Measurements from ENCODE around the gene LPGAT1. TPM values are rescaled to one million over a fixed set of nuclear protein-coding genes. Genes with fewer than 3 reads are reported as not detected.

LPGAT1 gene
- total RNA-seq, 1 donor from 2014 or later = 5.7 TPM

- Histone ChIP-seq H3K4me1 (peaks cover 4% of the 10 kb centered on the region), H3K79me2 (ENCODE audit: low read depth) (no peaks in the 10 kb centered on the region), H3K27me3 (no peaks in the 10 kb centered on the region), H3K4me3 (no peak overlapping the region), H2AFZ (replicated peaks) (peak overlapping the region; percentile 34), H3F3A (ENCODE audit: low read depth) (no peaks in the 10 kb centered on the region), H3K27ac (no peak overlapping the region), H3K36me3 (no peaks in the 10 kb centered on the region), H3K9ac (no peak overlapping the region), H4K20me1 (ENCODE audit: low read depth) (no peaks in the 10 kb centered on the region), H3K4me2 (no peak overlapping the region), H3K9me3 (ENCODE audit: low read depth) (no peaks in the 10 kb centered on the region)
- Mint-ChIP-seq H3K27me3 (ENCODE audit: insufficient read depth, low read depth) (peaks cover 36% of the 10 kb centered on the region), H3K4me1 (peaks cover 29% of the 10 kb centered on the region), H3K36me3 (no peaks in the 10 kb centered on the region), H3K27ac (no peak overlapping the region), H3K4me3 (no peak overlapping the region), H3K9me3 (no peaks in the 10 kb centered on the region)
- DNase-seq (ENCODE audit: low spot score) = no peak
- TF ChIP-seq EZH2 (IDR thresholded peaks at IDR 0.05) = no peak
- no peak for TF ChIP-seq EZH2phosphoT487 (IDR thresholded peaks at IDR 0.05)
- no peak for TF ChIP-seq CTCF (IDR thresholded peaks at IDR 0.05)
Observed at GRCh38 chr1:211732293-211732980, 98.1 kb downstream of the LPGAT1 start.

GRCh38 chr1:211731456-211732292, 98.9 kb downstream of the LPGAT1 start:
- DNase-seq (ENCODE audit: low spot score) = no peak
- H3F3A ChIP-seq (ENCODE audit: low read depth) = no peaks in the 10 kb centered on the region
- H3K79me2 ChIP-seq (ENCODE audit: low read depth) = no peaks in the 10 kb centered on the region
- Mint-ChIP-seq H3K27ac (peak overlapping the region; percentile 69), H3K4me3 (no peak overlapping the region), H3K36me3 (no peaks in the 10 kb centered on the region), H3K27me3 (ENCODE audit: insufficient read depth, low read depth) (peaks cover 41% of the 10 kb centered on the region), H3K4me1 (peaks cover 25% of the 10 kb centered on the region), H3K9me3 (no peaks in the 10 kb centered on the region)
- no peaks in the 10 kb centered on the region for H4K20me1 ChIP-seq (ENCODE audit: low read depth)
- no peak overlapping the region for H3K4me2 ChIP-seq
- H3K27me3 ChIP-seq = no peaks in the 10 kb centered on the region
- no peak overlapping the region for H3K27ac ChIP-seq
- peak overlapping the region; percentile 34 for H2AFZ ChIP-seq (replicated peaks)
- no peaks in the 10 kb centered on the region for H3K4me1 ChIP-seq
- no peak overlapping the region for H3K9ac ChIP-seq
- TF ChIP-seq CTCF (IDR thresholded peaks at IDR 0.05) (no peak), EZH2 (IDR thresholded peaks at IDR 0.05) (no peak), EZH2phosphoT487 (IDR thresholded peaks at IDR 0.05) (no peak)
- H3K9me3 ChIP-seq (ENCODE audit: low read depth) = no peaks in the 10 kb centered on the region
- H3K36me3 ChIP-seq = no peaks in the 10 kb centered on the region
- no peak overlapping the region for H3K4me3 ChIP-seq

- H3K36me3 Mint-ChIP-seq = no peaks in the 10 kb centered on the region
Observed at GRCh38 chr1:211730347-211730746, 100.2 kb downstream of the LPGAT1 start.

More at GRCh38 chr1:211730347-211730746, 100.2 kb downstream of the LPGAT1 start:
- Histone ChIP-seq H3K9ac (no peak overlapping the region), H3F3A (ENCODE audit: low read depth) (no peaks in the 10 kb centered on the region), H3K4me2 (no peak overlapping the region), H3K4me1 (peaks cover 1% of the 10 kb centered on the region), H4K20me1 (ENCODE audit: low read depth) (no peaks in the 10 kb centered on the region), H3K27ac (no peak overlapping the region), H3K4me3 (no peak overlapping the region), H3K9me3 (ENCODE audit: low read depth) (no peaks in the 10 kb centered on the region), H3K36me3 (no peaks in the 10 kb centered on the region), H3K79me2 (ENCODE audit: low read depth) (no peaks in the 10 kb centered on the region), H2AFZ (replicated peaks) (no peak overlapping the region), H3K27me3 (no peaks in the 10 kb centered on the region)
- DNase-seq (ENCODE audit: low spot score) = no peak
- peaks cover 12% of the 10 kb centered on the region for H3K4me1 Mint-ChIP-seq
- no peaks in the 10 kb centered on the region for H3K9me3 Mint-ChIP-seq
- no peak for TF ChIP-seq EZH2phosphoT487 (IDR thresholded peaks at IDR 0.05)
- TF ChIP-seq EZH2 (IDR thresholded peaks at IDR 0.05) = no peak
- no peak for TF ChIP-seq CTCF (IDR thresholded peaks at IDR 0.05)
- no peak overlapping the region for H3K27ac Mint-ChIP-seq
- no peak overlapping the region for H3K4me3 Mint-ChIP-seq
- peaks cover 42% of the 10 kb centered on the region for H3K27me3 Mint-ChIP-seq (ENCODE audit: insufficient read depth, low read depth)
